OCI-LY7 (cell line): ENCODE data around the gene TFAP2B. TPM values are rescaled to one million over a fixed set of nuclear protein-coding genes. Genes with fewer than 3 reads are reported as not detected.

ENCODE experiments used
- BruUV-seq: library from RNA; stranded (reverse); fragments of 400-500 nt; replicated peaks from 2 replicates; lab custom pipeline; 2021; lab: Mats Ljungman, UMichigan
- CTCF ChIA-PET: fragments of 300-600 bp; sonication (Branson Sonifier 250); formaldehyde crosslinking; loops from one replicate; lab custom pipeline; 2022; ENCODE audit warnings: antibody characterized with exemption; ENCODE audit not compliant: unreplicated experiment; lab: Charles Lee
- POLR2A ChIA-PET: fragments of 300-600 bp; sonication (Branson Sonifier 250); formaldehyde crosslinking; loops from one replicate; lab custom pipeline; 2022; ENCODE audit warnings: antibody characterized with exemption; lab: Charles Lee
- DNase-seq: peaks from one replicate; pipeline ENCODE4 v3.0.0-alpha.2; 2015; ENCODE audit warnings: low spot score
- H2AFZ ChIP-seq: fragments of 200-600 bp; sonication (generic), shearing (Covaris generic); 2 replicates; pipeline ENCODE4 v1.6.1; 2014; ENCODE audit warnings: mild to moderate bottlenecking, antibody characterized with exemption, low read length, moderate library complexity
- H3K27ac ChIP-seq: fragments of 200-600 bp; sonication (generic); 2 replicates; pipeline ENCODE4 v1.5.1; 2014; ENCODE audit warnings: mixed run types, low read depth, mild to moderate bottlenecking, moderate library complexity, low read length, inconsistent platforms; ENCODE audit not compliant: poor library complexity, severe bottlenecking
- H3K36me3 ChIP-seq: fragments of 200-600 bp; sonication (generic); 2 replicates; pipeline ENCODE4 v1.6.1; 2014; ENCODE audit warnings: mild to moderate bottlenecking, antibody characterized with exemption, low read length, moderate library complexity, mixed read lengths; ENCODE audit not compliant: insufficient read depth
- H3K4me1 ChIP-seq: fragments of 200-600 bp; sonication (generic); 2 replicates; pipeline ENCODE4 v1.5.1; 2014; ENCODE audit warnings: mild to moderate bottlenecking, low read length; ENCODE audit not compliant: insufficient read depth, poor library complexity, severe bottlenecking
- H3K4me2 ChIP-seq: fragments of 200-600 bp; sonication (generic); 2 replicates; pipeline ENCODE4 v1.6.1; 2014; ENCODE audit warnings: mild to moderate bottlenecking, low read length
- H3K4me3 ChIP-seq: fragments of 200-600 bp; sonication (generic); 2 replicates; pipeline ENCODE4 v1.5.1; 2014; ENCODE audit warnings: mild to moderate bottlenecking, low read depth, low read length; ENCODE audit not compliant: poor library complexity, severe bottlenecking
- H3K79me2 ChIP-seq: fragments of 200-600 bp; sonication (generic); 2 replicates; pipeline ENCODE4 v1.6.1; 2016; ENCODE audit warnings: low read depth, mild to moderate bottlenecking, low read length, moderate library complexity, mixed read lengths; ENCODE audit not compliant: insufficient read depth
- H3K9me2 ChIP-seq: fragments of 200-600 bp; sonication (generic); 2 replicates; pipeline ENCODE4 v1.6.1; 2016; ENCODE audit warnings: mild to moderate bottlenecking, low read length, mixed read lengths; ENCODE audit not compliant: insufficient read depth
- H3K9me3 ChIP-seq: fragments of 200-600 bp; sonication (generic); 2 replicates; pipeline ENCODE4 v1.6.1; 2014; ENCODE audit warnings: mild to moderate bottlenecking, mixed run types, low read length, mixed read lengths
- H4K20me1 ChIP-seq: fragments of 200-600 bp; sonication (generic); 2 replicates; pipeline ENCODE4 v1.6.1; 2014; ENCODE audit warnings: mild to moderate bottlenecking, antibody characterized with exemption, low read length, moderate library complexity, mixed read lengths; ENCODE audit not compliant: insufficient read depth
- CTCF ChIP-seq: fragments of 200-600 bp; sonication (generic); conservative IDR thresholded peaks from 2 replicates; pipeline ENCODE4 v1.5.1; 2014; ENCODE audit warnings: mild to moderate bottlenecking, antibody characterized with exemption, low read length, moderate library complexity, mixed read lengths
- EZH2phosphoT487 ChIP-seq: fragments of 200-600 bp; sonication (generic); IDR thresholded peaks from 2 replicates; pipeline ENCODE4 v1.6.1; 2018; ENCODE audit warnings: low read depth, borderline replicate concordance, mild to moderate bottlenecking, mixed run types, antibody characterized with exemption, low read length, moderate library complexity, mixed read lengths
- intact Hi-C: fragments of 100-400 bp; cut with micrococcal nuclease; formaldehyde crosslinking; loops from one replicate; pipeline ENCODE4 v1.10.0; 2022; ENCODE audit not compliant: unreplicated experiment
- total RNA-seq, 2 experiments: library from RNA; depleted of rRNA in 1 of 2; stranded (reverse); fragments of >200 nt in 1 of 2; shearing (Covaris generic) in 1 of 2; gene quantifications; 2 replicates each; pipeline ENCODE4 v1.2.3, GENCODE V29; 2014 to 2022

Gene TFAP2B
- total RNA-seq, 2 experiments from 2014 or later, result not detected

GRCh38 chr6:50889497-50889896 lies 70.8 kb downstream of the TFAP2B start:
- Histone ChIP-seq H3K4me2 (no peak overlapping the region), H3K79me2 (no peaks in the 10 kb centered on the region), H3K9me2 (no peaks in the 10 kb centered on the region), H3K27ac (no peak overlapping the region), H4K20me1 (no peaks in the 10 kb centered on the region), H2AFZ (no peak overlapping the region), H3K4me1 (no peaks in the 10 kb centered on the region), H3K4me3 (no peak overlapping the region), H3K36me3 (no peaks in the 10 kb centered on the region), H3K9me3 (no peaks in the 10 kb centered on the region)
- no peak for TF ChIP-seq EZH2phosphoT487
- TF ChIP-seq CTCF, result no peak
- DNase-seq, result no peak
- no TSS peak for BruUV-seq
- ChIA-PET POLR2A (no interaction called here), CTCF (no interaction called here)
- intact Hi-C loops, result no loop called here

- BruUV-seq, result no TSS peak
- intact Hi-C loops, result no loop called here
- H3K9me2 ChIP-seq, result no peaks in the 10 kb centered on the region
- DNase-seq, result no peak
- no peaks in the 10 kb centered on the region for H4K20me1 ChIP-seq
- H3K4me2 ChIP-seq, result no peak overlapping the region
- no peaks in the 10 kb centered on the region for H3K79me2 ChIP-seq
- H2AFZ ChIP-seq, result no peak overlapping the region
- no peaks in the 10 kb centered on the region for H3K4me1 ChIP-seq
- H3K36me3 ChIP-seq, result no peaks in the 10 kb centered on the region
- no peak overlapping the region for H3K4me3 ChIP-seq
- H3K27ac ChIP-seq, result no peak overlapping the region
- no peaks in the 10 kb centered on the region for H3K9me3 ChIP-seq
- CTCF ChIA-PET, result no interaction called here
- TF ChIP-seq EZH2phosphoT487 (no peak), CTCF (no peak)
- POLR2A ChIA-PET, result no interaction called here
Observed at GRCh38 chr6:50889935-50890334, 71.3 kb downstream of the TFAP2B start.

GRCh38 chr6:50890579-50890978 lies 71.9 kb downstream of the TFAP2B start:
- no TSS peak for BruUV-seq
- H3K27ac ChIP-seq, result no peak overlapping the region
- H3K36me3 ChIP-seq, result no peaks in the 10 kb centered on the region
- intact Hi-C loops, result no loop called here
- no peak overlapping the region for H3K4me2 ChIP-seq
- no peaks in the 10 kb centered on the region for H4K20me1 ChIP-seq
- H3K4me3 ChIP-seq, result no peak overlapping the region
- ChIA-PET POLR2A (no interaction called here), CTCF (no interaction called here)
- TF ChIP-seq CTCF (no peak), EZH2phosphoT487 (no peak)
- no peaks in the 10 kb centered on the region for H3K79me2 ChIP-seq
- DNase-seq, result no peak
- no peak overlapping the region for H2AFZ ChIP-seq
- H3K4me1 ChIP-seq, result no peaks in the 10 kb centered on the region
- H3K9me3 ChIP-seq, result no peaks in the 10 kb centered on the region
- H3K9me2 ChIP-seq, result no peaks in the 10 kb centered on the region
